ENCODE results near the gene GPC6.

GPC6 gene

GRCh38 chr13:93624311-93624777 lies 397.7 kb downstream of the GPC6 start:
- DNase-seq = no peak

GRCh38 chr13:93625536-93625935 lies 398.9 kb downstream of the GPC6 start:
- no peak for DNase-seq

DNA sequence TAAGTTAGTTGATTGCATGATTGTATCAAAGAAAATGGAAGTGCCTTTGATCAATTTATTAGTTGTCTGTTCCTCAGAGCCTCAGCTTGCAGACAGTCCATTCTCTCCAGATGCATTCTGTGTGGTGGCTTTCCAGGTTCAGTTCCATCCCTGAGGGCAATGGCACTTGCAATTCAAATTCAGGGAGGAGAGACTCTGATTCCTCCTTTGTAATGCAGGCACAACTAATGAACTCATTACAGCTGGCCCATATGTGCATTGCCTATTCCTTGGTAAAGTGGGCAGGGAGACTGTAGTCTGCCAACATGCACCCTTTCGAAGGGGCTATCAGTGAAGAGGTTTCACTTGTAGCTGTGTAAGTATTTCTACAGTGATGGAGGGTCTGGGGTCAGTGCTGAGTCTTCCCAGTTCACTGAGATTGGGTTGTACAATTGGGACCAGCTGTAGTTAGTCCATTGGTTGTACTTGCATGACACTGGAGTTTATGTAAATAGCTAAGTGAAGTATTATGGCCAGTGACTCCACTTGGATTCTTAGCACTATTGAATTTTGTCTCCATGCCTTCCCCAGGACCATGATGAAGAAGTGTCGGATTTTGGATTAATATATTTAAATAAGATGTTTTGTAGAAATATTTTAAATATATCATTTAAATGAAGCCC lies 401.7 kb downstream of the GPC6 start:
- no peak for DNase-seq

DNA sequence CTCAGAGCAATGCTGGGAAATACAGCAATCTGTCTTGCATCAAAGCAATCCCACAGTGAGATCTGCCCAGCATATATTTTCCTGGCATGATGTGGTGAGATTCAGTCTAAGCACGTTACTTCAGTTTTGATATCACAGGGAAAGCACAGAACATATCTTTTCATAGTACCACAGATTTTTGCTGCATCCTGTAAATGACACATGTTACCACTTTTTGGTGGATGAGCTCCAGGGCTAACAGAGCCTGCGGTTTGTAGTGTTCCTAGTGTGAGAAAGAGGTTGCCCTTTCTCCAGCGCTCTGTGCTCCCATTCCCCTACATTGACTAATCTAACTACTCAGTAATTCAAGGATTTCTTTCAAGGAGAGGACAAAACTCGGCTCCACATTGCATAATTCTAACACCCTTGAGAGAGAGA lies 409.0 kb downstream of the GPC6 start:
- DNase-seq = no peak

DNA sequence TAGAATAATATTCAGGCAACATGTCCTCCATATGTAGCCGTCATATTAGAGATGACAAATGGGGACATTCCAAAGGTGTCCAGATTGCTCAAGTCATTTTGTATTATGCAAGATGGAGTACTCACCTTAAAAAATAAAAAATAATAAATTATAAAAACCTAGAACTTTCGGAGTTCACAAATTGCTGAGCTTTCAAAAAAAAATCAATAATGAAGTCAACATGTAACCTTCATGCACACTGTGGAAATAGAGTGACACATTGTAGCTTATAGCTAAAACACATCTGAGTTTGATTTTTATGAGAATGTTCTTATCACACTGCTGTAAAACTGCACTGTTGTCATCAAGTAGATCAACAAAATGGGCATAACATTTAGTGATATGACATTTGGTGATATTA lies 411.2 kb downstream of the GPC6 start:
- no peak for DNase-seq

- DNase-seq = no peak
These were observed 413.8 kb downstream of the GPC6 start for GRCh38 chr13:93640452-93640851.

- no peak for DNase-seq
These were observed 419.6 kb downstream of the GPC6 start for GRCh38 chr13:93646245-93646644.

GRCh38 chr13:93649496-93649895 lies 422.9 kb downstream of the GPC6 start:
- no peak for DNase-seq

DNA sequence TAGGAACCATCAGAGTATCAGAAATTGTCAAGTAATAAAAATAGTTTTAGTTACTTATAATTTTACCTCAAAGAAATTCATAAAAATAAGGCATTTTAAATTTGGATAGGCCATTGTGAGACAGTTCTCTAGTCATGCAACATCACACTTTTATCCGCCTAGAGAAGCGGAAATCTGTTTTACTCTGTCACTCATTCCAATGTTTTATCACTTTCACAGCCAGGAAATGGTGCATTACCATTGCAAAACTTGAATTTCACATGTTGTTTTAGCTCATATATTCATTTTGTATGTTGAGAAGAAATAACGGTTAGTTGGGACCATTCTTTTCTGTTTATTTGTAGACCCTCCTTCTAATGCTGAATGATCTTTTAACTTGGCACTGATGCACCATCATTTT lies 427.2 kb downstream of the GPC6 start:
- DNase-seq = no peak

DNA sequence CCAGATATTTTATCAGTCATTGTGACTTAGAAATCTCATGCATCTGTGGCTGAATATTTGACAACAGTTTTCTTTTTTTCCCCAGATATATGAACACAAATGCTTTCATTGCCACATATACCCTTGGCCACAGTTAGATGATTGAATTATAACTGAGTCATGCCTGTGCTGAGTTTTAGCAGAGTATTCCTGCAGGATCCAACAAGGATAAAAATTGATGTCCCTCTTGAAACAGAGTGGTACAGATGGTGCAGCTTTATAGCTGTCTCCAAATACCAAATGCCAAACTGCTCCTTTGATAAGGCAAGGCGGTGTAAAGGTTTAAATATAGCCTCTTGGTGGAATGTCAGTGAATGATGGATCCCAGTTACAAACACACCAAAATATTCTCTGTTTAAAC lies 428.5 kb downstream of the GPC6 start:
- DNase-seq = no peak

DNA sequence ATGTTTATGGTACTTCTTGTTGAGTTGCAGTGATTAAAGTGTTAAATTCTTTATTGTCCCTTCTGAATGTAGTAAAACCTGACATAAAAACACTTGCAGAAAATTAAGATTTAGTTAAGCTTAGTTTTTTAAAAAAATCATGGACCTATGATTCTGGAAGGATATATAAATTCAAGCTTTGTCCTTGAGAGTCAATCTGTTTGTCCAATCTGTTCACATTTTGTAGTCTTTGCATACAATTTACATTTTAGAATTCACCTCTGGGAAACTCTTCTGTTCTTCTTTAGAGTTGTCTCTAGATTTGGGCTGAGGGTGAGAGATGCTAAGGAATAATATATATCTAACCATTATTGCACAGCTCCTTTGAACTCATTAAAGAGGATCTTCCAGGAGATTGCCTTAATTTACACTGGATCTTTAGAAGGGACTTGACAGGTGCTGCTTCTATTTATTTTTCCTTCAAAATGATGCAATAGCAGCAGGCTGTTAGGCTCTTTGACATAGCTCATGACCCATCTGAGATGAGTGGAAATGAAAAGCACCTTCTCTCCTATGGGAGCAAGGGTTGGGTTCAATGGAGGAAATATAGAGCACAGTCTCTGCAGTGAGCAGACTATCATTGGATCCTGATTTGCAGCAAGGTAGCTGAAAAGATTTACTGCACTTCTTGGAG lies 433.9 kb downstream of the GPC6 start:
- DNase-seq = no peak

GRCh38 chr13:93670866-93671265 lies 444.3 kb downstream of the GPC6 start:
- DNase-seq = no peak

DNA sequence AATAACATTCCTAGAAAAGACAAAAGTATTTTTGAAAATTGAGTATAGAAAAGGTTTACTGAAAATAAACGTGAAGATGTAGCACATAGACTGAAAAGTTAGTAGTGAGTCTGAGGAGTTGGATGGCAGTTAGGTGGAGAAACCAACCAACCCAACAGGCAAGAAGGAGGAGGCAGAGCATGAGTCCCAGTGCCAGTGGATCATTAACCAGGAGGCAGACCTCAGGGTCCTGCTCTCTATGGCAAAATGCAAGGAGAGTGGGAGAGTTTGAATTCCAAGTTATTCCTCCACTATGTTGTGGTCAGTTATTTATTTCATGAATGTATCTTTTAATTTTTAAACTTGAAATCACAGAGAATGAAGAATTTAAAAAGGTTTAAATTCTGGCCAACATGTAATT lies 446.4 kb downstream of the GPC6 start:
- no peak for DNase-seq

GRCh38 chr13:93673885-93674284 lies 447.3 kb downstream of the GPC6 start:
- no peak for DNase-seq

DNA sequence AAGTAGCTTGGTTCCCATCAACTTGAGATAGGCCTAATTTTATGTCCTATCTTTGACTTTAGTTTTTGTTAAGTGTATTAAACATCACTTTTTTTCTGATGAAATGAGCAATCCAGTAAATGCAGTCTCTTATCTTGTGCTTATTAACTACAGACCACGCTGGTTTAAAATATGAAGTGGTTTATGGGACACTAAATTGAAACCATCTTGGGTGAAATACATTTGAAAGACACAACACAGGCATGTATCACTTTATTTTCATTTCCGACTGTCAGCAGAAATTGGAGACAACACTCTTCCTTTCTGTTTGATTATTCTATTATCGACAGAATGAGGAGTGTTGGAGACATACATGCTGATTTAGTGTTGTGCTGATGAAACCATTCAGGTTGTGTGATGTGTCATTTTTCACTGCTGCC lies 447.7 kb downstream of the GPC6 start:
- DNase-seq = no peak

GRCh38 chr13:93680329-93680728 lies 453.7 kb downstream of the GPC6 start:
- DNase-seq = no peak

- DNase-seq = no peak
These were observed 459.3 kb downstream of the GPC6 start for GRCh38 chr13:93685900-93686299.

DNA sequence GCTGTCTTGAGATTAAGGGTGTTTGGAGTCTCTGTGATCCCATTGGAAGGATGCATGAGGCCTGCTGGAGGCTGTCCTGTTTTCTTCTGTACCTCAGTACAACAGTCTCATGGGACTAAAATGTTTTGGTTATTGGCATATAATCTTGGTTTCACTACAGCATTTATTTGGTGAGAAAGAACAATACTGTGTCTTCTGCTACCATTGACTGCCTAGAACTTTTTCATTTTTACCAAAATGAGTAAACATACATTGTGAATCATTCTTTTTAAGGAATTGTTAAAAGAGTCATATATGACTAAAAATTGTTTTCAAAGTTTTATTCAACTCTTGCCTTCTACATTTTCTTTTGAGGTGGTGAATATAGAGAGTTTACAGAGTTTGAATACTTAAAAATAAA lies 459.8 kb downstream of the GPC6 start:
- DNase-seq = no peak

- no peak for DNase-seq
These were observed 460.7 kb downstream of the GPC6 start for GRCh38 chr13:93687261-93687660.

DNA sequence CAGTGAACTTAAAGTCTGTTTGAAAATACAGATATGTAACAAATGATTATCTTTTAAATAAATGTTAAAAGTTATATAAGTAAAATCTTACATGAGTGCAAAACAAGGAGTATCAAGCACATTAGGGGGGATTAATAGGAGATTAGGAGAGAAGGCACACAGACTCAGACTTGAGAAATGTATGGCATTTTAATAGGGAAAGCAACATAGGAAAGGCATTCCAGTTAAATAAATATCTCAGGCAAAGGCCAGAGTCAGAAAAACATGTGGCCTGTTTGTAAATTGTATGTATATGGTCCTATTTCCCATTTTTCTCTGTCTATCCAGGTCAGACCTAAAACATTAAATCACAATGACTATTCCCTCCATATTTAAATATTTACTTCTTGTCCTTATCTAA lies 462.7 kb downstream of the GPC6 start:
- DNase-seq = no peak

DNA sequence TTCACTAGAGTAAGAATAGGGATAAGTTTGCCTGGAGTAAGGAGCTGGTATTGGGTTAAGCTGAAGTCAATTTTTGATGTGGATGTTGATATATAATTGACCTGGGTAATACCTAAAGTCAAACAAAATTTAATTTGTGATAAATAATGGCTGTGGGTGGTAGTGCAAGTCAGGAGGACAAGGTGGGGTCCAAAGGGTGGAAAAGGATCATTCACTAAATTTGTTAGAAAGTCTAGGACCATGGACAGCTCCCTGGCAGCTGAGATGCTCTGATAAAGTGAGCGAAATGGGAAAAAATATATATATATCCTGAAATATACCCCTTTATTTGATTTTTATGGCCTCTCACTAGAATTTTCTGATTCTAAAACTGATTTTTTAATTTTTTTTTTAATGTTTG lies 463.5 kb downstream of the GPC6 start:
- no peak for DNase-seq

GRCh38 chr13:93698016-93698613 lies 471.5 kb downstream of the GPC6 start:
- DNase-seq = no peak

DNA sequence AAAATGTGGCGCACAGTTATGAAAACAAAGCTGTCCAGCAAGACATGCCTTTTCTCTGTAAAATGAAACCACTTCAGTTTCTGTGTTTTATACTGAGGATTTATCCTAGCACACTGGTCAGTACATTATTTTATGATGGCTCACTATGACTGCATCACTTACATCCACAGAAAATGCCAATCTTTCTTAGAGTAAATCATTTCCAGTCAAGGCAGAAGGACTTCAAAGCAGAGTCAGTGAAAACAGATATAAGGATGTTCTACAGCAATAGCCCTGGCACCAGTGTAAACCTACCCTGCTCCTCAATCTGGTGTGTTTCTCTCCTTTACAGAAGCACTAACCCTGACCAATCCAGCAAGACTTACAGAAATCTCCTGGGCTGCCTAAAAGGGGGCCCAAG lies 473.5 kb downstream of the GPC6 start:
- DNase-seq = no peak

DNA sequence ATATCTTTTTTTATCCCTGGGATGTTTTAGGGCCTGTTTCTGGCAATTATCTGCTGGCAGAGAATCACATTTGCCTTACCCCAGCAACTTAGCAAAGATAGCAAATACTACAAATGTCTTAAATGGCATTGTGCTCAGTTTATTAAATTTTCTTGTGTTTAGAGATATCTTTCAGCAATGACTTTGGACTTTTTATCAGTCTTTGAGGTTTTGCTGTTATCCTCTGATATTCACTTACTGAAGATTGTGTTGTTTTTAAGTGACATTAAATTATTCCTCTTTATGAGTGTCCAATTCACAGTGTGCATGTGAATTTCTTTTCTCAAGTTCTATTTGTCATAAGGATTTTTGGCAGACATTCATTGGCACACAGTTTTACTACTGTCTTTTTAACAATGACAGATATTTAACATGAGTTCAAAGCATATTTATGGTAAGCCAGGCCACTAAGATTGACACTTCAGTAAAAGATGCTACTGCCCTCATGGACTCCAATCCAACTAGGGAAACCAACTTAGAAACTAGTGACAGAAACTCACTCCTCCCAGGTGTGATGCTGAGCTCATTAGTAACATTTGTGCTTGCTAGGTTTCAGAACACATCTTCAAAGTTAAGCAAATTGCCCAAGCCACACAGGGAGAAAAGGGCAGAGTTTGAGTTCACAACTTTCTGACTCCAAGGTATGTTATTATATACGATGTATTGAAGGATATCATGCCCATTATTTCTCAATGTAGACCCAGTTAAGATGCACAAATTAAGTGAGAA lies 481.9 kb downstream of the GPC6 start:
- no peak for DNase-seq

All from stimulated activated CD4-positive, alpha-beta T cell treated with anti-CD3 and anti-CD28 coated beads, Interleukin-4, amount 100 ng/mL, for 24 hours (primary cell).